Dermis lymphatic vessel endothelial cell (primary cell): Measurements from ENCODE around the gene TRPC5OS. TPM values are rescaled to one million over a fixed set of nuclear protein-coding genes. Genes with fewer than 3 reads are reported as not detected.

Source experiments
- total RNA-seq: library from RNA; depleted of rRNA; stranded (reverse); fragments of >200 nt; gene quantifications from 2 replicates; pipeline ENCODE4 v1.2.1, GENCODE V29; 2014

TRPC5OS gene
- not detected in 2 replicates for total RNA-seq

GRCh38 chrX:111875881-111876280 lies at the start of gene TRPC5OS:
TSS of gene TRPC5OS (plus strand) at chrX:111876181. CDS start at chrX:111901850, 25,669 bp downstream.

Other genes starting within 250 kb of the TRPC5OS start
- 49.0 and 61.1 TPM in 2 replicates for gene ALG13, start 195.0 kb upstream of the TRPC5OS start, total RNA-seq
- not detected in 2 replicates for gene TRPC5, start 206.6 kb downstream of the TRPC5OS start, total RNA-seq
- not detected in 2 replicates for gene RTL4, start 206.8 kb downstream of the TRPC5OS start, total RNA-seq